H1 (cell line): ENCODE measurements around the gene FAM184B. TPM values are rescaled to one million over a fixed set of nuclear protein-coding genes. Genes with fewer than 3 reads are reported as not detected.
A peak's percentile ranks its signal among the peaks of the same experiment; 100 is the strongest.

Experiments used
- CTCF ChIA-PET: fragments of 300-600 bp; sonication (Branson Sonifier 250); formaldehyde crosslinking; loops from one replicate; lab custom pipeline; 2021; ENCODE audit not compliant: partially characterized antibody; lab: Charles Lee
- POLR2A ChIA-PET: fragments of 300-600 bp; sonication (Branson Sonifier 250); formaldehyde crosslinking; loops from one replicate; lab custom pipeline; 2021; ENCODE audit warnings: inconsistent platforms; ENCODE audit not compliant: partially characterized antibody; lab: Charles Lee
- DNase-seq, 2 experiments: peaks; one replicate each; pipeline versions ENCODE4 v3.0.0 to v3.0.0-alpha.2; 2010 to 2022; ENCODE audit warnings: low spot score in 2 of 2, low read depth in 1 of 2, mixed read lengths in 1 of 2
- FAIRE-seq: peaks from 2 replicates; lab custom pipeline; 2011; peaks lifted over from hg19 to GRCh38; lab: Jason Lieb, UNC
- H2AFZ ChIP-seq: 2 replicates; pipeline ENCODE4 v1.8.1; 2012; ENCODE audit warnings: low read length, inconsistent platforms
- H2AK5ac ChIP-seq: 2 replicates; pipeline ENCODE4 v1.6.1; 2013; ENCODE audit warnings: low read depth, low read length
- H2BK120ac ChIP-seq: replicated peaks from 2 replicates; pipeline ENCODE3; 2013; ENCODE audit warnings: low read depth, low read length, inconsistent platforms
- H2BK12ac ChIP-seq: 2 replicates; pipeline ENCODE4 v1.6.1; 2013; ENCODE audit warnings: low read depth, low read length
- H2BK15ac ChIP-seq: 2 replicates; pipeline ENCODE4 v1.6.1; 2013; ENCODE audit warnings: low read length
- H2BK20ac ChIP-seq: 2 replicates; pipeline ENCODE4 v1.6.1; 2013; ENCODE audit warnings: low read length
- H2BK5ac ChIP-seq: 2 replicates; pipeline ENCODE4 v1.6.1; 2013; ENCODE audit warnings: low read depth, low read length
- H3K14ac ChIP-seq: 2 replicates; pipeline ENCODE4 v1.6.1; 2013; ENCODE audit warnings: inconsistent platforms; ENCODE audit not compliant: insufficient read length
- H3K18ac ChIP-seq: 2 replicates; pipeline ENCODE4 v1.6.1; 2013; ENCODE audit warnings: low read length; ENCODE audit errors: extremely low read depth
- H3K23ac ChIP-seq: 2 replicates; pipeline ENCODE4 v1.6.1; 2013; ENCODE audit warnings: inconsistent platforms; ENCODE audit not compliant: insufficient read length
- H3K23me2 ChIP-seq: 2 replicates; pipeline ENCODE4 v1.6.1; 2013; ENCODE audit warnings: low read depth, low read length
- H3K27ac ChIP-seq: 2 replicates; pipeline ENCODE4 v1.6.1; 2011; ENCODE audit warnings: low read depth, low read length, inconsistent platforms
- H3K27me3 ChIP-seq, 4 experiments: replicated peaks in 1 of 4; 1 replicate in 1 of 4; 2 replicates in 3 of 4; pipeline versions ENCODE4 v1.6.1 to v1.8.1; 2011 to 2013; ENCODE audit warnings: low read length in 3 of 4, mild to moderate bottlenecking in 3 of 4, inconsistent platforms in 2 of 4, mixed read lengths in 2 of 4, moderate library complexity in 1 of 4; ENCODE audit not compliant: control insufficient read depth in 3 of 4, insufficient read depth in 3 of 4; ENCODE audit errors: extremely low read depth in 1 of 4
- H3K36me3 ChIP-seq, 4 experiments: 2 replicates each; pipeline versions ENCODE4 v1.6.1 to v1.8.1; 2011 to 2013; ENCODE audit warnings: mild to moderate bottlenecking in 4 of 4, low read length in 3 of 4, moderate library complexity in 2 of 4, control low read depth in 1 of 4, inconsistent platforms in 1 of 4; ENCODE audit not compliant: insufficient read depth in 4 of 4, control insufficient read depth in 2 of 4
- H3K4ac ChIP-seq: replicated peaks from 2 replicates; pipeline ENCODE3; 2013; ENCODE audit warnings: low read length, low read depth, mixed read lengths, inconsistent platforms; ENCODE audit not compliant: insufficient read length
- H3K4me1 ChIP-seq, 4 experiments: replicated peaks in 1 of 4; 1 replicate in 1 of 4; 2 replicates in 3 of 4; pipeline versions ENCODE4 v1.6.1 to v1.8.1; 2011 to 2013; ENCODE audit warnings: low read length in 3 of 4, inconsistent platforms in 2 of 4, mixed read lengths in 1 of 4; ENCODE audit not compliant: insufficient read depth in 4 of 4, control insufficient read depth in 3 of 4
- H3K4me2 ChIP-seq, 2 experiments: 2 replicates each; pipeline versions ENCODE4 v1.6.1 to v1.8.1; 2011 to 2013; ENCODE audit warnings: low read depth in 2 of 2, low read length in 2 of 2, control low read depth in 1 of 2, inconsistent platforms in 1 of 2, mild to moderate bottlenecking in 1 of 2; ENCODE audit not compliant: insufficient read depth in 1 of 2
- H3K4me3 ChIP-seq, 4 experiments: fragments of 200-600, 300-600 bp in 1 of 4; sonication (generic), shearing (Covaris generic), sonication (Bioruptor Twin) in 1 of 4; 2 replicates each; pipeline versions ENCODE4 v1.5.1 to v1.8.1; 2011 to 2016; ENCODE audit warnings: low read length in 4 of 4, low read depth in 3 of 4, control low read depth in 2 of 4, inconsistent platforms in 2 of 4, mild to moderate bottlenecking in 2 of 4, mixed read lengths in 1 of 4, moderate library complexity in 1 of 4; ENCODE audit not compliant: insufficient read depth in 2 of 4; ENCODE audit errors: extremely low read depth in 1 of 4
- H3K56ac ChIP-seq: replicated peaks from 2 replicates; pipeline ENCODE3; 2013; ENCODE audit warnings: low read depth, mild to moderate bottlenecking, mixed read lengths, low read length, inconsistent platforms; ENCODE audit not compliant: insufficient read length
- H3K79me1 ChIP-seq: 2 replicates; pipeline ENCODE4 v1.6.1; 2013; ENCODE audit warnings: low read depth, low read length, control low read depth
- H3K79me2 ChIP-seq, 2 experiments: 2 replicates each; pipeline versions ENCODE4 v1.6.1 to v1.8.1; 2012 to 2013; ENCODE audit warnings: low read length in 2 of 2, mild to moderate bottlenecking in 2 of 2, inconsistent platforms in 1 of 2; ENCODE audit not compliant: insufficient read depth in 2 of 2, control insufficient read depth in 1 of 2
- H3K9ac ChIP-seq, 4 experiments: replicated peaks in 1 of 4; 1 replicate in 1 of 4; 2 replicates in 3 of 4; pipeline versions ENCODE4 v1.6.1 to v1.8.1; 2011 to 2013; ENCODE audit warnings: low read depth in 3 of 4, low read length in 3 of 4, control low read depth in 2 of 4, mild to moderate bottlenecking in 2 of 4, moderate library complexity in 2 of 4, inconsistent platforms in 1 of 4; ENCODE audit errors: extremely low read depth in 1 of 4
- H3K9me3 ChIP-seq, 2 experiments: 2 replicates each; pipeline versions ENCODE4 v1.6.1 to v1.8.1; 2012 to 2013; ENCODE audit warnings: mild to moderate bottlenecking in 2 of 2, moderate library complexity in 2 of 2, control low read depth in 1 of 2, inconsistent platforms in 1 of 2, low read depth in 1 of 2, low read length in 1 of 2, mixed read lengths in 1 of 2; ENCODE audit not compliant: insufficient read depth in 2 of 2
- H4K20me1 ChIP-seq, 2 experiments: replicated peaks in 1 of 2; 2 replicates each; pipeline versions ENCODE3 to v1.8.1; 2011 to 2013; ENCODE audit warnings: inconsistent platforms in 2 of 2, low read length in 2 of 2, mild to moderate bottlenecking in 1 of 2; ENCODE audit not compliant: insufficient read depth in 2 of 2, control insufficient read depth in 1 of 2
- H4K5ac ChIP-seq: 2 replicates; pipeline ENCODE4 v1.6.1; 2013; ENCODE audit warnings: low read length, low read depth, mixed read lengths, inconsistent platforms; ENCODE audit not compliant: insufficient read length
- H4K8ac ChIP-seq: 2 replicates; pipeline ENCODE4 v1.8.0; 2013; ENCODE audit warnings: mild to moderate bottlenecking, moderate library complexity, low read length, inconsistent platforms; ENCODE audit not compliant: insufficient read depth; ENCODE audit errors: extremely low read depth
- H4K91ac ChIP-seq: replicated peaks from 2 replicates; pipeline ENCODE3; 2013; ENCODE audit warnings: low read length, mixed read lengths, inconsistent platforms; ENCODE audit not compliant: insufficient read length
- ASH2L ChIP-seq: fragments of 200-600, 300-600 bp; sonication (generic); IDR thresholded peaks from one replicate; pipeline ENCODE4 v1.7.1; 2017; ENCODE audit warnings: low read length
- BRCA1 ChIP-seq: IDR thresholded peaks from 2 replicates; pipeline ENCODE4 v1.6.1; 2012; ENCODE audit warnings: low read depth, low read length, improper control_type of control experiment
- JUN ChIP-seq: IDR thresholded peaks from 2 replicates; pipeline ENCODE4 v1.6.1; 2011; ENCODE audit warnings: low read depth, mild to moderate bottlenecking, improper control_type of control experiment, low read length
- KDM5A ChIP-seq: fragments of 200-600 bp; IDR thresholded peaks from 2 replicates; pipeline ENCODE4 v1.7.1; 2012; ENCODE audit warnings: mild to moderate bottlenecking, low read length, inconsistent platforms, mixed read lengths
- RAD21 ChIP-seq, 2 experiments: IDR thresholded peaks in 1 of 2; conservative IDR thresholded peaks in 1 of 2; 2 replicates each; pipeline ENCODE4 v1.6.1; 2011; ENCODE audit warnings: low read depth in 2 of 2, low read length in 2 of 2, improper control_type of control experiment in 1 of 2, inconsistent platforms in 1 of 2, mild to moderate bottlenecking in 1 of 2, moderate library complexity in 1 of 2
- RXRA ChIP-seq: IDR thresholded peaks from 2 replicates; pipeline ENCODE4 v1.6.1; 2011; ENCODE audit warnings: low read depth, mild to moderate bottlenecking, low read length, moderate library complexity; ENCODE audit not compliant: insufficient read depth
- SAP30 ChIP-seq: fragments of 300-600 bp; sonication (generic); IDR thresholded peaks from 2 replicates; pipeline ENCODE4 v1.7.1; 2012; ENCODE audit warnings: low read length, moderate library complexity, mild to moderate bottlenecking, inconsistent platforms; ENCODE audit not compliant: insufficient read depth, insufficient replicate concordance
- SP1 ChIP-seq: IDR thresholded peaks from 2 replicates; pipeline ENCODE4 v1.6.1; 2011; ENCODE audit warnings: low read depth, low read length
- TAF1 ChIP-seq: IDR thresholded peaks from 2 replicates; pipeline ENCODE4 v1.6.1; 2011; ENCODE audit warnings: mild to moderate bottlenecking, low read depth, low read length
- TEAD4 ChIP-seq: IDR thresholded peaks from 2 replicates; pipeline ENCODE4 v1.6.1; 2012; ENCODE audit warnings: low read depth, low read length, inconsistent platforms, mixed read lengths
- WGBS, 2 experiments: shearing (Covaris generic) in 1 of 2; methylation state at CpG; one replicate each; pipeline versions ENCODE4 v1.1.6 to v1.1.7; 2013 to 2015; ENCODE audit warnings: low lambda C conversion rate in 2 of 2, mixed read lengths in 2 of 2, inconsistent platforms in 1 of 2, low coverage in 1 of 2, missing lambda C conversion rate in 1 of 2; ENCODE audit not compliant: insufficient replicate concordance in 2 of 2, insufficient coverage in 1 of 2, insufficient read length in 1 of 2; ENCODE audit errors: extremely low coverage in 1 of 2, missing lambda C conversion rate in 1 of 2; 5-methylcytosine and 5-hydroxymethylcytosine counted together
- polyA plus RNA-seq, 7 experiments: library from polyadenylated mRNA; depleted of rRNA in 3 of 7; stranded (reverse) in 5 of 7; unstranded in 2 of 7; fragments of >200 nt in 5 of 7; fragments of 200-250 nt in 2 of 7; gene quantifications; 1 replicate in 5 of 7; 2 replicates in 1 of 7; 4 replicates in 1 of 7; pipeline versions ENCODE4 v1.2.1 to v1.2.3, GENCODE V29; 2011 to 2013; ENCODE audit warnings: missing spikeins in 2 of 7, mixed read lengths in 2 of 7
- total RNA-seq: library from RNA; stranded (reverse); fragmentation: NEBNext Ultra II Directional; extraction: Animal tissue kit (Norgen Biotek cat#: 25700); gene quantifications from 2 replicates; pipeline ENCODE4 v1.2.1, GENCODE V29; 2021
- TF ChIP-seq, protein P1 (sequence below), 3 experiments: IDR thresholded peaks; 1 replicate in 2 of 3; 2 replicates in 1 of 3; pipeline versions ENCODE4 v1.5.1 to v1.6.1; 2011; ENCODE audit warnings: low read length in 3 of 3, mild to moderate bottlenecking in 3 of 3, inconsistent platforms in 2 of 3, low read depth in 1 of 3, moderate library complexity in 1 of 3; ENCODE audit not compliant: insufficient read depth in 1 of 3; ENCODE audit errors: control extremely low read depth in 1 of 3

Gene FAM184B
- total and polyA plus RNA-seq, 2 of the 8 experiments (the other 6 are each of a cell fraction or from before 2014, with no cell fraction given): 0.05 to 0.39 TPM

DNA sequence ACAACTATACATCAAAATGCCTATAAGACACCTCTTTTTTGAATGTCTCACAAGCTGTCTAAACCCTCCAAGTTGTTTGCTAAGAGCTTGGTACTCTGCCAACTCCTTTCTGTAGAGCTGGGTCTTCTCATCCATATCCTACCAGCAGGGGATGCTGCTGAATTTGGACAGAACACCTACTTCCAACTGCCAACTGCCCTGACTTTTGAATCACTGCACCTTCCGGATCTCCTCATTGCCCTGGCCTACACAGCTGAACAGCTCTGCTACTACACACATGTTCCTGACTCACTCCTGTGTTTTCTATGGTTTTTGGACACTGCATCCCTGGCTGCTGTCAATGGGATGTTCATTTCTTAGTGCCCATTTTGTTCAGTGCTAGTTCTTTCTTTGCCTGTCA is 18.7 kb downstream of the FAM184B start:
- no peak for FAIRE-seq
- no peak overlapping the region for H3K4me2 ChIP-seq
- no peaks in the 10 kb centered on the region for H3K23me2 ChIP-seq
- no peak overlapping the region for H4K5ac ChIP-seq
- H3K27ac ChIP-seq: no peak overlapping the region
- H2BK12ac ChIP-seq: no peak overlapping the region
- H3K18ac ChIP-seq: no peak overlapping the region
- no peak overlapping the region for H3K14ac ChIP-seq
- no peak overlapping the region for H2AK5ac ChIP-seq
- no peaks in the 10 kb centered on the region for H3K36me3 ChIP-seq
- no peak overlapping the region for H3K56ac ChIP-seq
- no peaks in the 10 kb centered on the region for H3K79me2 ChIP-seq
- no peak overlapping the region for H3K23ac ChIP-seq
- no peaks in the 10 kb centered on the region for H3K79me1 ChIP-seq
- peaks cover 0 to 7% (median 3%) of the 10 kb centered on the region in 4 experiments; a peak in 5 of 7 replicates for H3K4me1 ChIP-seq
- no peak overlapping the region for H4K8ac ChIP-seq
- no peak overlapping the region for H4K91ac ChIP-seq
- no peak overlapping the region for H2BK120ac ChIP-seq
- H3K9ac ChIP-seq: no peak overlapping the region
- no peaks in the 10 kb centered on the region for H4K20me1 ChIP-seq
- H3K9me3 ChIP-seq: peaks cover 0 to 15% of the 10 kb centered on the region in 2 experiments; a peak in 3 of 4 replicates
- POLR2A ChIA-PET: interaction anchor here (1.0 kb wide), 1 partner anchor 11 kb away, joined by 4 read pairs; no protein-coding TSS in a partner anchor
- no peak overlapping the region for H3K4me3 ChIP-seq
- no peak for DNase-seq
- CTCF ChIA-PET: interaction anchor here (0.6 to 2.1 kb wide), 7 partner anchors 10 to 824 kb away, joined by 3 to 5 read pairs (median 3); no protein-coding TSS in a partner anchor
- no peak overlapping the region for H2BK5ac ChIP-seq
- no peak overlapping the region for H2AFZ ChIP-seq
- no peaks in the 10 kb centered on the region for H3K27me3 ChIP-seq
- no peak overlapping the region for H2BK20ac ChIP-seq
- WGBS, 2 experiments: 84% methylated on average over 1 of the region's 1 CpG; no CpG with 5 or more reads in 1 of the 2 experiments
- no peak overlapping the region for H2BK15ac ChIP-seq
- H3K4ac ChIP-seq: no peak overlapping the region
- TF ChIP-seq, protein P1, sequence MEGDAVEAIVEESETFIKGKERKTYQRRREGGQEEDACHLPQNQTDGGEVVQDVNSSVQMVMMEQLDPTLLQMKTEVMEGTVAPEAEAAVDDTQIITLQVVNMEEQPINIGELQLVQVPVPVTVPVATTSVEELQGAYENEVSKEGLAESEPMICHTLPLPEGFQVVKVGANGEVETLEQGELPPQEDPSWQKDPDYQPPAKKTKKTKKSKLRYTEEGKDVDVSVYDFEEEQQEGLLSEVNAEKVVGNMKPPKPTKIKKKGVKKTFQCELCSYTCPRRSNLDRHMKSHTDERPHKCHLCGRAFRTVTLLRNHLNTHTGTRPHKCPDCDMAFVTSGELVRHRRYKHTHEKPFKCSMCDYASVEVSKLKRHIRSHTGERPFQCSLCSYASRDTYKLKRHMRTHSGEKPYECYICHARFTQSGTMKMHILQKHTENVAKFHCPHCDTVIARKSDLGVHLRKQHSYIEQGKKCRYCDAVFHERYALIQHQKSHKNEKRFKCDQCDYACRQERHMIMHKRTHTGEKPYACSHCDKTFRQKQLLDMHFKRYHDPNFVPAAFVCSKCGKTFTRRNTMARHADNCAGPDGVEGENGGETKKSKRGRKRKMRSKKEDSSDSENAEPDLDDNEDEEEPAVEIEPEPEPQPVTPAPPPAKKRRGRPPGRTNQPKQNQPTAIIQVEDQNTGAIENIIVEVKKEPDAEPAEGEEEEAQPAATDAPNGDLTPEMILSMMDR (IDR thresholded peaks at IDR 0.05; ENCODE audit: control extremely low read depth in 1 of 3, insufficient read depth in 1 of 3, low read depth in 1 of 3, low read length in 3 of 3): peak in 2 of 3 experiments; percentile 22 to 39; a peak in 1 of 4 replicates
- no peak for TF ChIP-seq JUN
- no peak for TF ChIP-seq TAF1
- TF ChIP-seq RXRA: no peak
- no peak for TF ChIP-seq KDM5A
- TF ChIP-seq RAD21 (IDR thresholded peaks at IDR 0.05 in 1 of 2, conservative IDR thresholded peaks at IDR 0.05 in 1 of 2; ENCODE audit: low read depth in 2 of 2, low read length in 2 of 2): peak; percentile 37 to 50; a peak in 3 of 4 replicates
- no peak for TF ChIP-seq TEAD4
- no peak for TF ChIP-seq SP1
- TF ChIP-seq ASH2L: no peak
- no peak for TF ChIP-seq BRCA1
- TF ChIP-seq SAP30: no peak
